ENCODE data around the gene KIF6.

DNA sequence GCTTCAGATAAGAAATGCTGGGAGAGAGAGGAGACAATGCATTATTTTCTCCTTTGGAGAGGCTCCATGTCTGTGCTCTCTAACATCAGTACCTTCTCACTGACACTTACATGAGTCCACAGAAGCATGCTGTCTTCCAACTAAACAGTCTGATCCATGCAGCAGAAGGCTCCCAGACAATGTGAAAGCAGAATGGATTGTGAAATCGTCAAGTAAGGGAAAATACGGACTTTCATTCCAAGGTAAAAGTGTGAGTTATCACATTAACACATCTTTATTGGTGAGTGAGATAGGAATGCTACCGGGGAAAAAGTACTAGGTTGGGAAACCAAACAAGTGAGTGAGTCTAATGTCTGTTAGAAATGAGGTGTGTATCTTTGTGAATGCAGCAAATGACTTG is 235.1 kb downstream of the KIF6 start:
- TF ChIP-seq CBX8 (IDR thresholded peaks at IDR 0.05; ENCODE audit: borderline replicate concordance, low read depth, low read length) (no peak), JUN (IDR thresholded peaks at IDR 0.05; ENCODE audit: low read depth, low read length) (no peak), HDAC6 (IDR thresholded peaks at IDR 0.05; ENCODE audit: low read depth, low read length) (no peak)
- TF ChIP-seq, protein P1, sequence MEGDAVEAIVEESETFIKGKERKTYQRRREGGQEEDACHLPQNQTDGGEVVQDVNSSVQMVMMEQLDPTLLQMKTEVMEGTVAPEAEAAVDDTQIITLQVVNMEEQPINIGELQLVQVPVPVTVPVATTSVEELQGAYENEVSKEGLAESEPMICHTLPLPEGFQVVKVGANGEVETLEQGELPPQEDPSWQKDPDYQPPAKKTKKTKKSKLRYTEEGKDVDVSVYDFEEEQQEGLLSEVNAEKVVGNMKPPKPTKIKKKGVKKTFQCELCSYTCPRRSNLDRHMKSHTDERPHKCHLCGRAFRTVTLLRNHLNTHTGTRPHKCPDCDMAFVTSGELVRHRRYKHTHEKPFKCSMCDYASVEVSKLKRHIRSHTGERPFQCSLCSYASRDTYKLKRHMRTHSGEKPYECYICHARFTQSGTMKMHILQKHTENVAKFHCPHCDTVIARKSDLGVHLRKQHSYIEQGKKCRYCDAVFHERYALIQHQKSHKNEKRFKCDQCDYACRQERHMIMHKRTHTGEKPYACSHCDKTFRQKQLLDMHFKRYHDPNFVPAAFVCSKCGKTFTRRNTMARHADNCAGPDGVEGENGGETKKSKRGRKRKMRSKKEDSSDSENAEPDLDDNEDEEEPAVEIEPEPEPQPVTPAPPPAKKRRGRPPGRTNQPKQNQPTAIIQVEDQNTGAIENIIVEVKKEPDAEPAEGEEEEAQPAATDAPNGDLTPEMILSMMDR (IDR thresholded peaks at IDR 0.05; ENCODE audit: control extremely low read depth in 1 of 3, insufficient read depth in 1 of 3, low read depth in 1 of 3, low read length in 3 of 3), result no peak

Measured in H1 (cell line).